NCI-H2171 (cell line): ENCODE data around the gene ATP6V1G1.
A peak's percentile ranks its signal among the peaks of the same experiment; 100 is the strongest.
"Not testable (repeated sequence)": the region's sequence is repeated elsewhere in the genome, so short reads cannot be mapped to it uniquely, and the experiment has no call there.

Experiments used
- DNase-seq: peaks from one replicate; lab custom pipeline; 2025; lab: John Stamatoyannopoulos, UW

ATP6V1G1 gene, protein sequence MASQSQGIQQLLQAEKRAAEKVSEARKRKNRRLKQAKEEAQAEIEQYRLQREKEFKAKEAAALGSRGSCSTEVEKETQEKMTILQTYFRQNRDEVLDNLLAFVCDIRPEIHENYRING

GRCh38 chr9:114587345-114588202 is at the start of gene ATP6V1G1:
Gene ATP6V1G1 (plus strand): TSS chr9:114587769. CDS start chr9:114587839, 70 bp downstream.
- peak; percentile 99 for DNase-seq

DNA sequence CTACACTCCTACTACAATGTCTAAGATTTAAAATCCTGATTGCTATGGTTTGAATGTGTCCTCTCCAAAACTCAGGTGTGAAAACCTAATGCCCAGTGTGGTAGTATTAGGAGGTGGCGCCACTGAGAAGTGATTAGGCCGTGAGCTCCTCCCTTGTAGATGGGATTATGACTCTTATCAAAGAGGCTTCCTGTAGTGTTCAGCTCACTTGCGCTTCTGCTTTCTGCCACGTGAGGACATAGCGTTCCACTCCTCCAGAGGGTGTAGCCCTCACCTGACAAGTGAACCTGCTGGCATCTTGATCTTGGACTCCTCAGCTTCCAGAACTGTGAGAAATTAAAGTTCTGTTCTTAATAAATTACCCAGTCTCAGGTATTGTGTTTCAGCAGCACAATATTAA is 49.3 kb upstream of the ATP6V1G1 start:
- DNase-seq, result no peak

GRCh38 chr9:114539701-114540380 is 47.7 kb upstream of the ATP6V1G1 start:
- DNase-seq, result peak; percentile 13

- DNase-seq, result no peak
These were observed 42.5 kb upstream of the ATP6V1G1 start for GRCh38 chr9:114545055-114545454.

- no peak for DNase-seq
These were observed 40.7 kb upstream of the ATP6V1G1 start for GRCh38 chr9:114546851-114547250.

GRCh38 chr9:114549697-114550330 is 37.8 kb upstream of the ATP6V1G1 start:
- no peak for DNase-seq

DNA sequence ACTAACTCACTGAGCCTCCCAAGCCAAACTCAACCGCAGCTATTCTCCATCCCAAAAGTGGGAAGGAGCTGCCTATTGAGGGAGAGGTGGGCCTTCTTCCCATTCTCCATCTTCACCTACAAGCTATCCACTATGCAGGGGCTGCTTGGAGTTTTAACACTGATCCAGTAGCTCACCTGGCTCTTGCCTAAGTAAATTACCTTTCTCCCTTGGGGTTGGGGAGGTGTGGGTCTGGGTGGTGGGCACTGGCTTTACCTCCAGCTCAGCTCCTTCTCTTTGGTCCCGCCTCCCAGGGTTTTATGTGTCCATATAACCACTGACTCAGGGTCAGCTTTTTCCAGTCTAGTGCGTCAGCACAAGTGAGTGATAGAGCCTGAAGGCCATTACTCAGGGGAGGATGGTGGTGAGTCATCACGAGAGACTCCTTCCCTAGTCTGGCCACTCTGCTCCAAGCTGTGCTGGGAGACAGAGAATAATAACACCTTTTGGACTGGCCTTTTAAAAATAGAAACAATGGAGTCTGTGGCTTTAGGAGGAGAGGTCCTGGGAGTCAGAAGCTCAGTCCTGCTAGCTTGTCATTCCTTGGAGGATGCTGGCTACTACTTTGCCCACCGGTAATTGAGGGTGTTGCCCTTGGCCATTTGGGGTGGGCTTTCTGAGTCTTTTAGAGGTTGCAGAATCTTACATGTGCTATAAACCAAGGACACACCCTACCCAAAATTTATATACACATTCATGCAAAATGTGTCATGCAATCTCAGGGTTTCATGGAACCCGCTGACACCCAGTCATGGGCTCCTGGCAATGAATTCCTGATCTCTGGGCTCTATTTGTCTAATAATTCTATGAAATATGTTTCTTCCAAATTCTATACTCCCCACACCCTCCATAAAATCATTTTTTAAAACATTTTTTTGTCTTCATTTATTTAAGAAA is 35.6 kb upstream of the ATP6V1G1 start:
- DNase-seq, result no peak

- no peak for DNase-seq
These were observed 34.9 kb upstream of the ATP6V1G1 start for GRCh38 chr9:114552706-114553105.

DNA sequence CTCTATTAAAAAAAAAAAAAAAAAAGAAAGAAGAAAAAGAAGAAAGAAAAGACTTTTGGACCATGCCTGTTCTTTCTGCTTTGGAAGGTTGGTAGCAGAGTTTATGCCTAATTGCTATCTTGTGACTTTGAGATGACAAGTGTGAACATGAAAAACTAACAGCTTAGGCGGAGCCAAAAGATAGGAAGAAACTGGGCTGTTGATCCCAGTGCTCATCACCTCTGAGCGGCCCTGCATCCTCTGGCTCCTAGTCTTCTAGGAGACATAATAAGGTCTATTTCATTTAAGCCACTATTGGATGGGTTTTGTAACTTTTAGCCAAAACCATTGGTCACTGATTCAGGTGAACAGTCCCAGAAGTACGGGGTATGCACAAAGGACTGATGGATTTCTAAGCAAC is 34.4 kb upstream of the ATP6V1G1 start:
- no peak for DNase-seq

- DNase-seq, result no peak
These were observed 31.9 kb upstream of the ATP6V1G1 start for GRCh38 chr9:114555696-114556095.

GRCh38 chr9:114558027-114558675 is 29.4 kb upstream of the ATP6V1G1 start:
- no peak for DNase-seq

DNA sequence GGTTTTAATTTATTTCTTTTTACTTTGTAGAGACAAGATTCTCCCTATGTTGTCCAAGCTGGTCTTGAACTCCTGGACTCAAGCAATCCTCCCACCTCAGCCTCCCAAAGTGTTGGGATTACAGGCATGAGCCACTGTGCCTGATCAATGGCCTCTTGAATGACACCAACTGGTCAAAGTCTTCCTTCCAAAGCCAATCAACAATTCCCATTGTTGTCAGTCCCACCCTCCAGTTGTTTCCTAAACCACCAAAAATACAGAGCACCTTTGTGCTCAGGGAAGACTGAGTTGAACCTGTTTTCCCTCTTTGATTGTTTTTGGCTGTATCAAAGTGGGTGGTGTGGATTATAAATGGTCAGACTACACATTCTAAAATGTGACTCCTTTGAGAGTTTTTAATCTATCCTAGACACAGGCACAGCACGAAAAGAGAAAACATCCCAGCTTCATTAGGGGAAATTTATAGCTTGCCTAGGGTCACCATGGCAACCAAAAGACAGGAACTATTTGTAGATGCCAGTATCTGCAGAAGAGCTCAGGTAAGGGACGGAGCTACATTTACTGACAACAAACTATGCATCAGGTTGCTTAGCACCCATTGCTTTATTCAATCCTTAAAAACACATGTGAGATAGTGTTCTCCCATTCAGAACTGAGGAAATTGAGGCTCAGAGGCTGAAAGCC is 27.6 kb upstream of the ATP6V1G1 start:
- DNase-seq, result no peak

GRCh38 chr9:114560956-114561355 is 26.6 kb upstream of the ATP6V1G1 start:
- no peak for DNase-seq

DNA sequence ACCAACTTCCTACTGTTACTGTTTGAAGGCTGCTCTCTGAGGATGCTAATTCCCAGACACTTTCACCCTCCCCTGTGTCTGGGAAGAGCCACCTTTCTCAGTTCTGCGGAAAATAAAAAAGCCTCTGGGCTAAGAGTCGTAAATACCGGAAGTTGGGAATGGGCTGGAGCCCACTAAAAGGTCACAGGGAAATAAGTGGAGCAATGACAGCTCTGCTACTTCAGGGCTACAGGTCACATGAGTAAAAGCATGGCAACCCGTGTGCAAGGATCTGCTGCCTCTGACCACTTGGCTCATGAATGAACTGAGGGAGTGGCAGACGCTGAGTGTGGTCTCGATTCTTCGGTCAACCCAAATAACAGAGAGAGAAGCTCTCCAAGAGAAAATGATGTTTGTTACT is 25.8 kb upstream of the ATP6V1G1 start:
- DNase-seq, result no peak

- DNase-seq, result no peak
These were observed 22.4 kb upstream of the ATP6V1G1 start for GRCh38 chr9:114565204-114565603.

- DNase-seq, result no peak
These were observed 16.8 kb upstream of the ATP6V1G1 start for GRCh38 chr9:114570742-114571141.

DNA sequence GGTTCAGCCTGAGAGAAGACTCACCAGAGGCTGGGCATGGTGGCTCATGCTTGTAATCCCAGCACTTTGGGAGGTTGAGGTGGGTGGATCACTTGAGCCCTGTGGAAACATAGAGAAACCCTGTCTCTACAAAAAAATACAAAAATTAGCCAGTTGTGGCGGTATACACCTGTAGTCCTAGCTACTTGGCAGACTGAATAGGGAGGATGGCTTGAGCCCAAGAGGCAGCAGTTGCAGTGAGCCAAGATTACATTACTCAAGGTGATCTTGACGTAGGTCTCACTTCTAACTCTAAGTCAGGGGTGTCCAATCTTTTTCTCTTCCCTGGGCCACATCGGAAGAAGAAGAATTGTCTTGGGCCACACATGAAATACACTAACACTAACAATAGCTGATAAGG is 16.2 kb upstream of the ATP6V1G1 start:
- no peak for DNase-seq

DNA sequence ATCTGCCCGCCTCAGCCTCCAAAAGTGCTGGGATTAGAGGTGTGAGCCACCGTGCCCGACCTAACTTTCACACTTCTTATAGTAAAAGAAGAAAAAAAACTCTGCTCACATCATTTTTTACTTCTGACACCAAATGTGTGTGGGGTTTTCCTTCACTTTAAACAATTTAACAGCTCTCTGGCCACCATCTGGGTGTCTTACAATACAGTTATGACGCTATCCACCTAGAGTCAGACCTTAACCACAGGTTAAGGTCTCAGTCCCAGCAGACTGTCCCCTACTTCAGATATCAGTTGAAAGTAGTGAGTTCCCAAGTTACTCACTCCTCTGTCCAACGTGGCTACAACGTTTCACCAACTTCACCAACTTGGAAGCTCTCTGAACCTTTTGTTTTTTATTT is 15.4 kb upstream of the ATP6V1G1 start:
- DNase-seq, result no peak

- DNase-seq, result no peak
These were observed 13.1 kb upstream of the ATP6V1G1 start for GRCh38 chr9:114574438-114574837.

DNA sequence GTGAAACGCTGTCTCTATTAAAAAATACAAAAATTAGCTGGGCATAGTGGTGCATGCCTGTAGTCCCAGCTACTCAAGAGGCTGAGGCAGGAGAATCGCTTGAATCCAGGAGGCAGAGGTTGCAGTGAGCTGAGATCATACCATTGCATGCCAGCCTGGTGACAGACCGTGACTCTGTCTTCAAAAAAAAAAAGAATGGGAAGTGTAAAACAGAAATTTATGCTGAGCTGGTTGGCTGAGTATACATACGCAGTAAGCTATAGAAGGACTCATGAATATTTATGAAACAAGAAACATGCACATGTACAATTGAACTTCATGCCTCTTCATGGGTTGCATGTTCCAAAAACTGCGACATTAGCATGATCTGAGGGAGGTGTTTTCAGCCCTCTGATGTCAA is 10.8 kb upstream of the ATP6V1G1 start:
- not testable (repeated sequence) for DNase-seq
